CD4-positive, alpha-beta T cell (primary cell): ENCODE data around the gene ADARB2. TPM values are rescaled to one million over a fixed set of nuclear protein-coding genes. Genes with fewer than 3 reads are reported as not detected.

Experiments
- ATAC-seq: fragments of 200-7000 bp; cut with Tn5 transposase; one replicate; pipeline ENCODE4 v1.10.0; 2022; ENCODE audit warnings: mild to moderate bottlenecking; ENCODE audit not compliant: poor library complexity
- CTCF ChIA-PET: fragments of 350-600 bp; sonication (Branson Sonifier 250); formaldehyde crosslinking; loops from one replicate; lab custom pipeline; 2021; ENCODE audit warnings: antibody characterized with exemption, inconsistent platforms; lab: Charles Lee
- POLR2A ChIA-PET: fragments of 350-600 bp; sonication (Branson Sonifier 250); formaldehyde crosslinking; loops from one replicate; lab custom pipeline; 2021; ENCODE audit warnings: antibody characterized with exemption, inconsistent platforms; lab: Charles Lee
- DNase-seq, 14 experiments: peaks; one replicate each; pipeline ENCODE4 v3.0.0-alpha.2; 2013 to 2020; ENCODE audit warnings: mixed read lengths in 2 of 14
- H3K27ac ChIP-seq, 2 donors: one replicate each; pipeline versions ENCODE4 v1.5.1 to v1.7.0; 2013; ENCODE audit warnings: low read length in 2 of 2, low read depth in 1 of 2, mild to moderate bottlenecking in 1 of 2
- H3K27me3 ChIP-seq, 2 experiments: 1 replicate in 1 of 2; 2 replicates in 1 of 2; pipeline versions ENCODE4 v1.6.1 to v1.7.0; 2013; ENCODE audit warnings: low read length in 2 of 2, control low read depth in 1 of 2, mild to moderate bottlenecking in 1 of 2, moderate library complexity in 1 of 2; ENCODE audit not compliant: insufficient read depth in 2 of 2, control insufficient read depth in 1 of 2
- H3K36me3 ChIP-seq: one replicate; pipeline ENCODE4 v1.6.1; 2013; ENCODE audit warnings: low read length, control low read depth; ENCODE audit not compliant: insufficient read depth
- H3K4me1 ChIP-seq: one replicate; pipeline ENCODE4 v1.6.1; 2013; ENCODE audit warnings: low read length, control low read depth; ENCODE audit not compliant: insufficient read depth
- H3K4me3 ChIP-seq: one replicate; pipeline ENCODE4 v1.5.1; 2013; ENCODE audit warnings: mild to moderate bottlenecking, low read length, moderate library complexity
- H3K9me3 ChIP-seq, 2 experiments: 1 replicate in 1 of 2; 2 replicates in 1 of 2; pipeline versions ENCODE4 v1.6.1 to v1.7.0; 2013; ENCODE audit warnings: low read length in 2 of 2, mild to moderate bottlenecking in 2 of 2, control low read depth in 1 of 2, moderate library complexity in 1 of 2; ENCODE audit not compliant: control insufficient read depth in 1 of 2, insufficient read depth in 1 of 2
- H3K27ac Mint-ChIP-seq: one replicate; pipeline ENCODE4 v1.8.0; 2020; ENCODE audit warnings: mixed read lengths
- H3K27me3 Mint-ChIP-seq: one replicate; pipeline ENCODE4 v1.8.0; 2021; ENCODE audit warnings: mixed read lengths
- H3K36me3 Mint-ChIP-seq: one replicate; pipeline ENCODE4 v1.8.0; 2021; ENCODE audit warnings: low read depth, mixed read lengths
- H3K4me1 Mint-ChIP-seq: one replicate; pipeline ENCODE4 v1.8.0; 2021; ENCODE audit warnings: low read depth, mixed read lengths
- H3K4me3 Mint-ChIP-seq: one replicate; pipeline ENCODE4 v1.8.0; 2020; ENCODE audit warnings: mild to moderate bottlenecking, mixed read lengths
- H3K9me3 Mint-ChIP-seq: one replicate; pipeline ENCODE4 v1.8.0; 2020; ENCODE audit warnings: mixed read lengths
- CTCF ChIP-seq: fragments of 200-600 bp; IDR thresholded peaks from one replicate; pipeline ENCODE4 v1.8.0; 2022; ENCODE audit warnings: antibody characterized with exemption, mild to moderate bottlenecking
- intact Hi-C, 2 experiments: fragments of 100-400 bp; cut with DNase I in 1 of 2; cut with micrococcal nuclease in 1 of 2; formaldehyde crosslinking; loops; one replicate each; pipeline versions ENCODE4 v1.15.1 to v1.9.0; 2023 to 2025; cut with DNase I, micrococcal nuclease
- total RNA-seq, 174 experiments: library from RNA in 2 of 174; stranded (reverse) in 2 of 174; gene quantifications; one replicate each; pipeline ENCODE4 v1.2.3 and lab custom pipeline; 2021 to 2026

Gene ADARB2
- total RNA-seq, 2 experiments from 2014 or later: 0.14 TPM; not detected in 1

- Histone ChIP-seq H3K4me1 (no peaks in the 10 kb centered on the region), H3K27me3 (no peaks in the 10 kb centered on the region), H3K27ac (no peak overlapping the region), H3K4me3 (no peak overlapping the region), H3K9me3 (peaks cover 0 to 7% of the 10 kb centered on the region in 2 experiments), H3K36me3 (no peaks in the 10 kb centered on the region)
- Mint-ChIP-seq H3K4me3 (no peak overlapping the region), H3K4me1 (no peaks in the 10 kb centered on the region), H3K27me3 (peaks cover 4% of the 10 kb centered on the region), H3K9me3 (no peaks in the 10 kb centered on the region), H3K36me3 (no peaks in the 10 kb centered on the region), H3K27ac (no peak overlapping the region)
- ATAC-seq: no peak
- CTCF ChIA-PET: no interaction called here
- no peak for TF ChIP-seq CTCF
- intact Hi-C loops: no loop called here
- POLR2A ChIA-PET: no interaction called here
- DNase-seq: no peak
Observed at GRCh38 chr10:1575481-1576244, 161.7 kb downstream of the ADARB2 start.

- Histone ChIP-seq H3K4me1 (no peaks in the 10 kb centered on the region), H3K27ac (no peak overlapping the region), H3K27me3 (no peaks in the 10 kb centered on the region), H3K9me3 (peaks cover 0 to 7% of the 10 kb centered on the region in 2 experiments), H3K4me3 (no peak overlapping the region), H3K36me3 (no peaks in the 10 kb centered on the region)
- CTCF ChIA-PET: no interaction called here
- no peaks in the 10 kb centered on the region for H3K4me1 Mint-ChIP-seq
- no peaks in the 10 kb centered on the region for H3K9me3 Mint-ChIP-seq
- no peak overlapping the region for H3K27ac Mint-ChIP-seq
- no peak for ATAC-seq
- H3K4me3 Mint-ChIP-seq: no peak overlapping the region
- POLR2A ChIA-PET: no interaction called here
- intact Hi-C loops: no loop called here
- H3K36me3 Mint-ChIP-seq: no peaks in the 10 kb centered on the region
- TF ChIP-seq CTCF: no peak
- DNase-seq: no peak
- peaks cover 4% of the 10 kb centered on the region for H3K27me3 Mint-ChIP-seq
Observed at GRCh38 chr10:1574719-1575118, 162.6 kb downstream of the ADARB2 start.

GRCh38 chr10:1573981-1574380, 163.3 kb downstream of the ADARB2 start:
- no peak for ATAC-seq
- H3K27me3 ChIP-seq: no peaks in the 10 kb centered on the region
- TF ChIP-seq CTCF: no peak
- H3K9me3 ChIP-seq: peaks cover 0 to 7% of the 10 kb centered on the region in 2 experiments
- H3K4me1 ChIP-seq: no peaks in the 10 kb centered on the region
- no peak overlapping the region for H3K4me3 ChIP-seq
- Mint-ChIP-seq H3K9me3 (no peaks in the 10 kb centered on the region), H3K4me3 (no peak overlapping the region), H3K4me1 (no peaks in the 10 kb centered on the region), H3K36me3 (no peaks in the 10 kb centered on the region), H3K27me3 (peaks cover 4% of the 10 kb centered on the region), H3K27ac (no peak overlapping the region)
- no peak overlapping the region for H3K27ac ChIP-seq
- ChIA-PET POLR2A (no interaction called here), CTCF (no interaction called here)
- DNase-seq: no peak
- intact Hi-C loops: no loop called here
- no peaks in the 10 kb centered on the region for H3K36me3 ChIP-seq
